Neural cell (in vitro differentiated cells): ENCODE results near the gene C21orf58. TPM values are rescaled to one million over a fixed set of nuclear protein-coding genes. Genes with fewer than 3 reads are reported as not detected.

ENCODE experiments used
- H2AFZ ChIP-seq: fragments of 200-600, 300-800 bp; sonication (generic), shearing (Covaris generic); 2 replicates; pipeline ENCODE4 v1.6.0; 2014; ENCODE audit warnings: low read depth, mild to moderate bottlenecking, antibody characterized with exemption, low read length, moderate library complexity
- H3F3A ChIP-seq: fragments of 200-600 bp; shearing (Covaris generic); 2 replicates; pipeline ENCODE4 v1.6.1; 2016; ENCODE audit warnings: mild to moderate bottlenecking, moderate library complexity, mixed read lengths, antibody characterized with exemption, low read length; ENCODE audit not compliant: insufficient read depth, poor library complexity, severe bottlenecking
- H3K27ac ChIP-seq: fragments of 200-600, 300-800 bp; sonication (generic), shearing (Covaris generic); 2 replicates; pipeline ENCODE4 v1.5.1; 2014; ENCODE audit warnings: mild to moderate bottlenecking, low read length, moderate library complexity
- H3K27me3 ChIP-seq: fragments of 300-800, 200-600 bp; sonication (generic), shearing (Covaris generic); 2 replicates; pipeline ENCODE4 v1.6.0; 2014; ENCODE audit warnings: mild to moderate bottlenecking, low read depth, low read length, moderate library complexity; ENCODE audit not compliant: insufficient read depth
- H3K36me3 ChIP-seq: fragments of 300-800, 200-600 bp; sonication (generic), shearing (Covaris generic); 2 replicates; pipeline ENCODE4 v1.5.1; 2014; ENCODE audit warnings: mild to moderate bottlenecking, antibody characterized with exemption, low read length, moderate library complexity; ENCODE audit not compliant: insufficient read depth
- H3K4me2 ChIP-seq: fragments of 300-800, 200-600 bp; sonication (generic), shearing (Covaris generic); 2 replicates; pipeline ENCODE4 v1.6.0; 2014; ENCODE audit warnings: mild to moderate bottlenecking, low read length
- H3K4me3 ChIP-seq: fragments of 300-800, 200-600 bp; sonication (generic), shearing (Covaris generic); 2 replicates; pipeline ENCODE4 v1.5.1; 2014; ENCODE audit warnings: mild to moderate bottlenecking, low read length, moderate library complexity
- H3K79me2 ChIP-seq: fragments of 200-600 bp; shearing (Covaris generic); replicated peaks from 2 replicates; pipeline ENCODE4 v1.6.0; 2014; ENCODE audit warnings: mild to moderate bottlenecking, low read length, moderate library complexity; ENCODE audit not compliant: insufficient read depth
- H3K9ac ChIP-seq: fragments of 300-800, 200-600 bp; sonication (generic), shearing (Covaris generic); 2 replicates; pipeline ENCODE4 v1.6.1; 2016; ENCODE audit warnings: mild to moderate bottlenecking, low read length, mixed read lengths
- H3K9me2 ChIP-seq: fragments of 200-600 bp; shearing (Covaris generic); 2 replicates; pipeline ENCODE4 v1.6.1; 2016; ENCODE audit warnings: mild to moderate bottlenecking, low read length, mixed read lengths; ENCODE audit not compliant: insufficient read depth
- H3K9me3 ChIP-seq: fragments of 200-600, 300-800 bp; sonication (generic), shearing (Covaris generic); 2 replicates; pipeline ENCODE4 v1.6.1; 2016; ENCODE audit warnings: mild to moderate bottlenecking, mixed run types, low read length, moderate library complexity, mixed read lengths
- H4K20me1 ChIP-seq: fragments of 200-600 bp; shearing (Covaris generic); 2 replicates; pipeline ENCODE4 v1.6.1; 2016; ENCODE audit warnings: mild to moderate bottlenecking, mixed run types; ENCODE audit not compliant: insufficient read depth
- CTCF ChIP-seq: fragments of 450-650 bp; IDR thresholded peaks from 2 replicates; pipeline ENCODE4 v1.5.1; 2014; ENCODE audit warnings: antibody characterized with exemption, mild to moderate bottlenecking, moderate library complexity; ENCODE audit not compliant: poor library complexity, severe bottlenecking
- EP300 ChIP-seq: fragments of 450-650 bp; conservative IDR thresholded peaks from 2 replicates; pipeline ENCODE4 v1.6.1; 2014; ENCODE audit warnings: antibody characterized with exemption, mild to moderate bottlenecking, moderate library complexity; ENCODE audit not compliant: poor library complexity, severe bottlenecking
- EZH2 ChIP-seq: fragments of 200-600, 300-800 bp; shearing (Covaris generic), sonication (generic); IDR thresholded peaks from 2 replicates; pipeline ENCODE4 v1.6.1; 2014; ENCODE audit warnings: antibody characterized with exemption, low read length, borderline replicate concordance, mild to moderate bottlenecking; ENCODE audit not compliant: insufficient read depth, poor library complexity, severe bottlenecking
- MXI1 ChIP-seq: fragments of 450-650 bp; conservative IDR thresholded peaks from 2 replicates; pipeline ENCODE4 v1.6.1; 2014; ENCODE audit warnings: antibody characterized with exemption, mild to moderate bottlenecking; ENCODE audit not compliant: poor library complexity, severe bottlenecking
- POLR2AphosphoS5 ChIP-seq: IDR thresholded peaks from 2 replicates; pipeline ENCODE4 v1.6.1; 2012
- RAD21 ChIP-seq: fragments of 450-650 bp; conservative IDR thresholded peaks from 2 replicates; pipeline ENCODE4 v1.6.1; 2014; ENCODE audit warnings: antibody characterized with exemption, mild to moderate bottlenecking, moderate library complexity
- REST ChIP-seq: IDR thresholded peaks from 2 replicates; pipeline ENCODE4 v1.6.1; 2012; ENCODE audit warnings: borderline replicate concordance
- SMC3 ChIP-seq: fragments of 450-650 bp; conservative IDR thresholded peaks from 2 replicates; pipeline ENCODE4 v1.6.1; 2014; ENCODE audit warnings: antibody characterized with exemption, mild to moderate bottlenecking, moderate library complexity; ENCODE audit not compliant: poor library complexity
- TAF1 ChIP-seq: IDR thresholded peaks from 2 replicates; pipeline ENCODE4 v1.6.1; 2012; ENCODE audit warnings: low read depth
- polyA plus RNA-seq: library from polyadenylated mRNA; depleted of rRNA; stranded (reverse); fragments of >200 nt; gene quantifications from 2 replicates; pipeline ENCODE4 v1.2.3, GENCODE V29; 2014

Gene C21orf58
- polyA plus RNA-seq, 1 donor from 2014 or later, result 3.0 TPM

GRCh38 chr21:46361176-46361575 lies 37.5 kb upstream of the C21orf58 start:
- no peaks in the 10 kb centered on the region for H3K9me3 ChIP-seq
- H2AFZ ChIP-seq, result no peak overlapping the region
- no peaks in the 10 kb centered on the region for H3F3A ChIP-seq
- no peaks in the 10 kb centered on the region for H3K79me2 ChIP-seq
- H3K9me2 ChIP-seq, result no peaks in the 10 kb centered on the region
- no peaks in the 10 kb centered on the region for H3K36me3 ChIP-seq
- no peak overlapping the region for H3K4me3 ChIP-seq
- H4K20me1 ChIP-seq, result no peaks in the 10 kb centered on the region
- H3K27me3 ChIP-seq, result no peaks in the 10 kb centered on the region
- TF ChIP-seq EZH2 (no peak), POLR2AphosphoS5 (no peak), CTCF (no peak), TAF1 (no peak)
- no peak overlapping the region for H3K9ac ChIP-seq
- H3K4me2 ChIP-seq, result no peak overlapping the region
- H3K27ac ChIP-seq, result no peak overlapping the region

- Histone ChIP-seq H3K9me3 (no peaks in the 10 kb centered on the region), H3K4me2 (no peak overlapping the region), H3K36me3 (no peaks in the 10 kb centered on the region), H3K79me2 (no peaks in the 10 kb centered on the region), H2AFZ (no peak overlapping the region), H4K20me1 (no peaks in the 10 kb centered on the region), H3K27ac (no peak overlapping the region), H3K27me3 (no peaks in the 10 kb centered on the region), H3K9me2 (no peaks in the 10 kb centered on the region), H3K9ac (no peak overlapping the region), H3F3A (no peaks in the 10 kb centered on the region), H3K4me3 (no peak overlapping the region)
- TF ChIP-seq REST (no peak), SMC3 (no peak), CTCF (no peak), POLR2AphosphoS5 (no peak), EZH2 (no peak), RAD21 (no peak), TAF1 (no peak), EP300 (no peak), MXI1 (no peak)
These were observed 34.2 kb upstream of the C21orf58 start for GRCh38 chr21:46357684-46358425.
